ENCODE measurements around the gene RGR.
A peak's percentile ranks its signal among the peaks of the same experiment; 100 is the strongest.

Gene RGR

DNA sequence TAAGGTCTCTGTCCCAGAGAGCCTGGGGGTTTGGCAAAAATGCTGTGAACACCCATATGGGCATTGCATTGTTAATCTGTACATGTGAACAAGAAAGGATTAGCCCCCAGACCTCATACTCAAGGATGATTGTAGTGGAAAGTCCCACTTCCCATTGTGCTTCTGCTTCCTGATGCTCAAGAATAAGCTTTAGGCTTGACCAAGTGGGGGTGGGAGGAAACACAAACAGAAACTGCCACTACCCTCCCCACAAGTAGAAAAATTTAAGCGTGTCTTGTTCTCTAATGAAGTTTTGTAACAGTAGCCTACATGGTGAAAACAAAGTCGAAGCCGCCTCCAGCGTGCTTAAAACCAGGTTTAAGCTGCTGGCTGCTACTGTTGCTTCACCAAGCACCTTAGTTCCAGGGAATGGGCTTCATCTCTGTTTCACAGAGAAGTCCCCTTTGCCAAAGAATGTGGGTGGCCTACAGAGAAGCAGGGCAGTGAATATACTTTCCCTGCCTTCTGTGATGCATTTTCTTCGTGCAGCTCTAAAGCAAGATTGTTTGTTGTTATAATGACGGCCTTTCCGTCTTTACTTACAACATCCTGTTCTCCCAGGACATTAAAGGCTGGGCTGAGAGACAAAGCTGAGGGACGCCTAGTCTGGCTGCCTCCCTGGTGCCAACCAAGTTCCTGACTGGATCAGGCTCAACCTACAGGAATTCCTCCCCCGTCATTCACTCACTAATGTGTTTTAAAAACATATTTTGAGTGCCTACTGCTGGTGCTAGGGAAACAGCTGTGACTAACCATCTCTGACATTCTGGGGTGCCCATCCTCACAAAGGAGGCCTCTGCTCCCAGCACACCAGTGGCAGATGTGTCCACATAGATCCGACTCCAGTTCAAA, 51.5 kb downstream of the RGR start:
- DNase-seq (ENCODE audit: low read depth): peak; percentile 83

DNA sequence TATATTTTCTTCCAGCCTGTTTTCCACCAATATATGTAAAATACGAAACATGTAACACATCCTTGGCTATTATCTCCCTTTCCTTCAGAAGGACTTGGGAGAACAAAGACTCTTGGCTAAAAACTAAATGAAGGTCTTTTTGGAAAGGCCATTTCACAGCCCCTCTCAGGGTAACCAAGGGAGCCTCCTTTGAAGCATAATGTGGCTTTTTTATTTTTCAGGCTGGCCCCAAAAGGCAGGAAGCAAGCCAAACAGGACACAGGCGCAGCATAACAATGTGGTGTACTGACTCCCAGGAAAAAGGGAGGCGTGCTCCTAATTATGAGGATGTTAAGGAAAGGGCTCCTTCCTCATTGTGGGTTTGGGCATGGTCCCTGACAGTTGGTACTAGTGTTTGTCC, 53.2 kb downstream of the RGR start:
- no peak for DNase-seq (ENCODE audit: low read depth)

DNA sequence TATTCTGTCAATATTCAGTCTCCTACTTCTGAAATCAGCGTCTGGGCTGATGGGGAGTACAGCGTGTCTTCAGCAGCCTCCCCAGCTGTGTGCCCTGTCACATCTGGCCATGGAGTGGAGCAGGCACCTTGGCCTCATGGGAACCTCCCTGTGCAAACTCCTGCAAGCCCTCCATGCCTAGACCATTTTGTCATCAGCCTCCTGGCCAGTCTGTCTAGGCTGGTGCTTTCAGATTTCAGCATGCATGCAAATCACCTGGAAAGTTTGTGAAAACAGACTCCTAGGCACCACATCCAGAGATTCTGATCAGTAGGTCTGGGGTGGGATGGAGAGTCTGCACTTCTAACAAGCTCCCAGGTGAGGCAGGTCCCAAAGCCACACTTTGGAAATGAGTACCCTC, 57.4 kb downstream of the RGR start:
- no peak for DNase-seq (ENCODE audit: low read depth)

DNA sequence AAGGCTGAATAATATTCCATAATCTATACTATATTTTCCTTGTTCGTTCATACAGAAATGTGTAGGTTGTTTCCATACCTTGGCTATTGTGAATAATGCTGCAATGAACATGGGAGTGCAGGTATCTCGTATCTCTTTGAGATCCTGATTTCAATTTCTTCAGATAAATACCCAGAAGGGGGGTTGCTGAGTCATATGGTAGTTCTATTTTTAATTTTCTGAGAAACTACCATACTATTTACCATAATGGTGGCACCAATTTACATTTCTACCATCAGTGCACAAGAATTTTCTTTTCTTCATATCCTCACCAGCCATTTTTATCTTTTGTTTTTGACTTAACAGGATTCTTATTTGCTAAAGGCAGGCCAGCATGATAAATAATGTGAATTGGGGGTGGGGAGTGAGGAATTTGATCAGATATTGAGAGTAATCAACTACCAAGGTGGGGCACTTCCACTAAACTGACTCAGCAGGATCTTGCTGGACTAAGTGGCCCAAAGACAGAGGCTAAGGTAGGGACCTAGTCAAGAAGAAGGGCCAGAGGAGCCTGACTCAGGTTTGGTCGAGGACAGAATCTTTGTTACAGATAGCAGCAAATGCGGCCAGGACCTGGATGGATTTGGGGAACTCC, 62.0 kb downstream of the RGR start:
- DNase-seq (ENCODE audit: low read depth): no peak

DNA sequence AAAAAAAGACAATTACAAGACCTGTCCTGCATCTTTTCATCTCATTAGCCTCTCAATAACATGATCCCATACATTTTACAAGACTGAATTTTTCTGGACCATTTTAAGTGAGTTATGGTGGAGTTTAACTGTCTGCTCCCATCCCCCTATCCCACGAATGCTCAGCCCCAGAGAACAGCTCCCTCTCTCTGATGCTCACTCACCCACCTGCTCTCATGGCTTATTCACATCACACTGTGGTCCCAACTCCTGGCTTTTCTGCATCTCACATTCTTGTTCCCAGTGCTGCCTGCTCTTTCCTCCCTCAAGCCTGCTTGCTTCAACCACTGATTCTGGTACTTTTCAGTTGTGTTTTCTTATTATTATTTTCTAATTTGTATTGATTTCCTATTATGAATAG, 63.2 kb downstream of the RGR start:
- peak; percentile 16 for DNase-seq (ENCODE audit: low read depth)

DNA sequence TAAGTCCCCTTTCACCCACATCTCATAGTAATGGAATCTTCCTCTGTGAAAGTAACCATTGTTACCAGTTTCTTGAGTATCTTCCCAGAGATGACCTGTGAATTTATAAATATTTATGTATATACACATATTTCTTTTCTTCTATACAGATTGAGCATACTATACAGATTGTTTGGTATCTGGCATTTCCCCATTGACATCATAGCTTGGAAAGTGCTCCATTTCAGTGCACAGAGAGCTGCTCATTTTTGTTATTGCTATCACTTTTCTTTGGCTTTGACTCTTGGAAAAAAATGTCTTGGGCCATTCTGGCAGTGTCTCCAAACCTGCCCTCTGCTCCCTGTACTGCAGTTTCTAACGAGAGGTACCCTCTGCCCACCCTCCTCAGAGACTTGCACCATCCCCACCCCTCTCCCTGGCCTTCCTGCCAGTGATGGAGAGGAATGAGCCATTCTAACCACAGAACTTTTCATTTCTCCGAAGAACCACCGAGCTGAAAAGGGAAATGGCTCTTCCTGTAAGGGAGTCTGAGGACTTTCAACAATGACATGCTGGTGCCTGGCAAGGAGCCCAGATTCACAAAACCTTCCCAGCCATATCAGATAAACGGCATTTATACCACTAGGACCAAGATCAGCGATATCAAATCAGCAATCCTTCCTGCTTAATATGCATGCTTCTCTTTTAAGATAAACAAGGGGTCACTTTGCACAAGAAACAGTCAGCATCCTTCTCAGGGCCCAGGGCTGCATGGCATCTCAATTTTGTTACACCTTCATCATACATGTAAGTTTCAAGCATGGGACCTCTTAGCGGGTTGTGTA, 63.8 kb downstream of the RGR start:
- peak; percentile 89 for DNase-seq (ENCODE audit: low read depth)
